Activated naive CD8-positive, alpha-beta T cell treated with anti-CD3 and anti-CD28 coated beads for 36 hours (primary cell): ENCODE results near the gene NEK11. TPM values are rescaled to one million over a fixed set of nuclear protein-coding genes. Genes with fewer than 3 reads are reported as not detected.

Experiments
- DNase-seq: peaks from one replicate; pipeline ENCODE4 v3.0.0; 2021
- H3K27ac Mint-ChIP-seq: one replicate; pipeline ENCODE4 v1.8.0; 2022; ENCODE audit warnings: mild to moderate bottlenecking, moderate library complexity, mixed read lengths
- H3K27me3 Mint-ChIP-seq: one replicate; pipeline ENCODE4 v1.8.0; 2022; ENCODE audit warnings: mild to moderate bottlenecking, mixed read lengths
- H3K36me3 Mint-ChIP-seq: one replicate; pipeline ENCODE4 v1.8.0; 2021; ENCODE audit warnings: mild to moderate bottlenecking, mixed read lengths
- H3K4me1 Mint-ChIP-seq: one replicate; pipeline ENCODE4 v1.8.0; 2021; ENCODE audit warnings: mixed read lengths
- H3K4me3 Mint-ChIP-seq: one replicate; pipeline ENCODE4 v1.8.0; 2022; ENCODE audit warnings: mild to moderate bottlenecking, moderate library complexity, mixed read lengths
- H3K9me3 Mint-ChIP-seq: one replicate; pipeline ENCODE4 v1.8.0; 2022; ENCODE audit warnings: mixed read lengths
- total RNA-seq, 2 experiments: library from RNA; stranded (reverse); gene quantifications; one replicate each; pipeline ENCODE4 v1.2.3, GENCODE V29; 2021

Gene NEK11
- total RNA-seq, 2 experiments from 2014 or later: 0.85 to 2.1 TPM

DNA sequence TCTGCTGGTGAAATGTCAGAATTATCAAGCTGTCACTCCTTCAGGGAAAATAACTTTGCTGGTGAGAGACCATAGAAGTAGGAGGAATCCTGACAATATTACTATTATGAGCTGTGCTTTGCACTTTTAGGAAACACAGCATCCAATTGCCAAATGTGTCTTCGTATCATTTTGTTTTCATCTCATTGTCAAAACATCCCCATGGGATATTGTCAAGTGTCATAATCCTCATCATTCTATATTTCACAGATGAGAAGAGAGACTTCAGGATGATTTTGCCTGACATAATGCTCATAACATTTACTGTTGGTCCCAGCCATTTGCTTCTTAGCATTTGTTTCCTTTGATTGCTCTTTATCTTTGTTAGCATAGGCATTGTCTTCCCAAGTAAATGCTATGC, 234.4 kb downstream of the NEK11 start:
- H3K4me3 Mint-ChIP-seq: no peak overlapping the region
- H3K4me1 Mint-ChIP-seq: no peaks in the 10 kb centered on the region
- H3K27me3 Mint-ChIP-seq: no peaks in the 10 kb centered on the region
- H3K9me3 Mint-ChIP-seq: peaks cover 16% of the 10 kb centered on the region
- DNase-seq: no peak
- no peaks in the 10 kb centered on the region for H3K36me3 Mint-ChIP-seq
- H3K27ac Mint-ChIP-seq: no peak overlapping the region

DNA sequence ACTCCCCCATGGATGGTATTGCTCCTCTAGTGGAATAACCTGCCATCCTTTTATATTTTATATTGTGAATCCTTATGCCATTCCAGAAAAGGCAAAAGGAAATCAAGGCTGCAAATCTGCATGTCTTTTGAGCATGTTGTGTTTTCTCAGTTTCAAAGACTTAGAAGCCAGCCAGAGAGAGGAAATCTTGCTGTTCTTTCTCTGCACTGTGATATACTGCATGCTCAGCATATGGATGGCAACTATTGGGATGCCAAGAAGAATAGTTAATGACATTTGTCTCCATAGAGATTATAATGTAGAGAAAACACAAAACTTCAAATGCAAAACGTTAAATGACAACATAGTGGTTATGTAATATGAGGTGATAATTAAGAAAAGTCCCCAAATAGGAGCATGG, 248.9 kb downstream of the NEK11 start:
- Mint-ChIP-seq H3K4me1 (no peaks in the 10 kb centered on the region), H3K27me3 (no peaks in the 10 kb centered on the region), H3K36me3 (no peaks in the 10 kb centered on the region), H3K4me3 (no peak overlapping the region), H3K9me3 (no peaks in the 10 kb centered on the region), H3K27ac (no peak overlapping the region)
- no peak for DNase-seq

DNA sequence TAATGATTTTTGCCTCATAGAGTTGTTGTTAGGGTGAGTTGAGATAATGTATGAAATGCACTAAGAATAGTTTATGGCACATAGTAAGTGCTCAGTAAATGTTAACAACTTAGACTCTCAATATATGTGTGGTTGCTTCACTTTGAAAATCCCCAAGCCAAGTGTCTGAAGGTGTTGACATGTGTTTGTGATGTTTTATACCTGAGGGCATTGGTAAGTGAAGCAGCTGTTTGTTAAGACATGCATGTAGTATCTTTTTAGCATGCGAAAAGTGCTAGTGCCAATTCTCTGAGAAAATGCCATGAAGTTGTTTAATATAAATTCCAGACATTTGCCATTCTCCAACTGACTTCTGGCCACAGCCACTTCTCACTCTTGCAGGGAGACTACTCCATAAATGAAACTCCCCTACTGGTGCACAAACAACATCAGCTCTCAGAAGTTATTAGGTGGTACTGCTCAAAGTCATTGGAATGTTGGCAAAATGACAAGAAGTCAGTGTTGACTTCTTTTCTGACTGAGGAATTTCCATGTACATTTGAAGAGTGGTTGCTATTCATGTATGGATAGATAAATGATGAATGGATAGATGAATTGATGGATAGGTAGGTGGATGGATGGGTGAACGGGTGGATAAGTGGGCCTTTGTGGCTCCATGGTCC, 251.3 kb downstream of the NEK11 start:
- Mint-ChIP-seq H3K4me1 (no peaks in the 10 kb centered on the region), H3K27ac (no peak overlapping the region), H3K27me3 (no peaks in the 10 kb centered on the region), H3K9me3 (no peaks in the 10 kb centered on the region), H3K4me3 (no peak overlapping the region), H3K36me3 (no peaks in the 10 kb centered on the region)
- DNase-seq: no peak

GRCh38 chr3:131279577-131279976, 252.9 kb downstream of the NEK11 start:
- no peak for DNase-seq
- Mint-ChIP-seq H3K9me3 (no peaks in the 10 kb centered on the region), H3K27me3 (no peaks in the 10 kb centered on the region), H3K4me1 (no peaks in the 10 kb centered on the region), H3K4me3 (no peak overlapping the region), H3K27ac (no peak overlapping the region), H3K36me3 (no peaks in the 10 kb centered on the region)

GRCh38 chr3:131282379-131282778, 255.7 kb downstream of the NEK11 start:
- Mint-ChIP-seq H3K9me3 (no peaks in the 10 kb centered on the region), H3K4me1 (no peaks in the 10 kb centered on the region), H3K27ac (no peak overlapping the region), H3K4me3 (no peak overlapping the region), H3K36me3 (no peaks in the 10 kb centered on the region), H3K27me3 (no peaks in the 10 kb centered on the region)
- DNase-seq: no peak

GRCh38 chr3:131282967-131283366, 256.3 kb downstream of the NEK11 start:
- Mint-ChIP-seq H3K4me1 (no peaks in the 10 kb centered on the region), H3K27ac (no peak overlapping the region), H3K4me3 (no peak overlapping the region), H3K36me3 (no peaks in the 10 kb centered on the region), H3K27me3 (no peaks in the 10 kb centered on the region), H3K9me3 (no peaks in the 10 kb centered on the region)
- no peak for DNase-seq

DNA sequence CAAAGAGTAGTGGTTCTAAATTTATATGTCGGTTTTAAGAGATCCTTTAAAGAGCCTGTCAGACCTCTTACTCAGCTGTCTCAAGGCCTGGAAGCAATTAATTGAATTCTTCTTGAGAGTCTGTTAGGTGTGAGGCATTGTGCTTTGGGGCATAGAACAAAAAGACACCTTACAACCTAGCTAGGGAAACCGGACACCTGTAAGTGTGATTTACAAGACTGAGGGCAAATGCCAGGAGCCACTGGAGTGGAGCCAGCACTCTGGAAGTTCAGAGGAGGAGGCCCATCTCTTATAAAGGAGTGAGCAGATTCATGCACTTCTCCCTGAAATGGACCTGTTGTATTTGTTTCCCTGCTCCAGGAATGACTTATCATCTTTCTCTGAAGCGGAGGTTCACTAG, 257.2 kb downstream of the NEK11 start:
- Mint-ChIP-seq H3K4me3 (no peak overlapping the region), H3K27ac (no peak overlapping the region), H3K9me3 (peaks cover under 1% of the 10 kb centered on the region), H3K4me1 (no peaks in the 10 kb centered on the region), H3K27me3 (no peaks in the 10 kb centered on the region), H3K36me3 (no peaks in the 10 kb centered on the region)
- DNase-seq: no peak

- H3K4me3 Mint-ChIP-seq: no peak overlapping the region
- H3K27ac Mint-ChIP-seq: no peak overlapping the region
- peaks cover 4% of the 10 kb centered on the region for H3K9me3 Mint-ChIP-seq
- DNase-seq: no peak
- H3K4me1 Mint-ChIP-seq: no peaks in the 10 kb centered on the region
- no peaks in the 10 kb centered on the region for H3K36me3 Mint-ChIP-seq
- no peaks in the 10 kb centered on the region for H3K27me3 Mint-ChIP-seq
Observed at GRCh38 chr3:131284302-131284701, 257.6 kb downstream of the NEK11 start.

GRCh38 chr3:131285456-131285855, 258.8 kb downstream of the NEK11 start:
- H3K9me3 Mint-ChIP-seq: peaks cover 4% of the 10 kb centered on the region
- no peaks in the 10 kb centered on the region for H3K27me3 Mint-ChIP-seq
- no peaks in the 10 kb centered on the region for H3K4me1 Mint-ChIP-seq
- H3K4me3 Mint-ChIP-seq: no peak overlapping the region
- no peaks in the 10 kb centered on the region for H3K36me3 Mint-ChIP-seq
- DNase-seq: no peak
- H3K27ac Mint-ChIP-seq: no peak overlapping the region

DNA sequence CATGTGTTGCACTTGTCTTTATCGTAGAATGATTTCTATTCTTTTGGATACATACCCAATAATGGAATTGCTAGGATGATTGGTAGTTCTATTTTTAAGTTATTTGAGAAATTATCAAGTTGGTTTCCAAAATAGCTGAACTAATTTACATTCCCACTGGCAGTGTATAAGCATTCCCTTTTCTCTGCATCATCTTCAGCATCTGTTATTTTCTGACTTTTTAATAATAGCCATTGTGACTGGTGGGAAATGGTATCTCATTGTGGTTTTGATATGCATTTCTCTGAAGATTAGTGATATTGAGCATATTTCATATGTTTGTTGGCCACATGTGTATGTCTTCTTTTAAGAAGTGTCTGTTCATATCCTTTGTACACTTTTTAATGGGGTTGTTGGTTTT, 273.2 kb downstream of the NEK11 start:
- peaks cover 3% of the 10 kb centered on the region for H3K9me3 Mint-ChIP-seq
- H3K36me3 Mint-ChIP-seq: no peaks in the 10 kb centered on the region
- DNase-seq: no peak
- H3K27me3 Mint-ChIP-seq: no peaks in the 10 kb centered on the region
- H3K4me3 Mint-ChIP-seq: no peak overlapping the region
- H3K4me1 Mint-ChIP-seq: no peaks in the 10 kb centered on the region
- H3K27ac Mint-ChIP-seq: no peak overlapping the region

DNA sequence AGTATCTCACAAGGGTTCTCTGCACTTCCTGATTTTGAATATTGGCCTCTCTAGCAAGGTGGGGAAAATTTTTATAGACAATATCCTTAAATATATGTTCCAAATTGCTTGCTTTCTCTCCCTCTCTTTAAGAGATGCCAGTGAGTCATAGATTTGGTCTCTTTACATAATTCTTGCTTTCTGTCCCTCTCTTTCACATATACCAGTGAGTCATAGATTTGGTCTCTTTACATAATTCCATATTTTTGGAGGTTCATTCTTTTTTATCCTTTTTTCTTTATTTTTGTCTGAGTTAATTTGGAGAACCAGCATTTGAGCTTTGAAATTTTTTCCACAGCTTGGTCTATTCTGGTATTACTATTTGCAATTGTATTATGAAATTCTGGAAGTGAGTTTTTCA, 277.2 kb downstream of the NEK11 start:
- no peaks in the 10 kb centered on the region for H3K9me3 Mint-ChIP-seq
- H3K36me3 Mint-ChIP-seq: no peaks in the 10 kb centered on the region
- H3K4me1 Mint-ChIP-seq: no peaks in the 10 kb centered on the region
- H3K4me3 Mint-ChIP-seq: no peak overlapping the region
- peaks cover 7% of the 10 kb centered on the region for H3K27me3 Mint-ChIP-seq
- no peak for DNase-seq
- no peak overlapping the region for H3K27ac Mint-ChIP-seq

- Mint-ChIP-seq H3K27me3 (peaks cover 7% of the 10 kb centered on the region), H3K36me3 (no peaks in the 10 kb centered on the region), H3K4me3 (no peak overlapping the region), H3K4me1 (no peaks in the 10 kb centered on the region), H3K9me3 (no peaks in the 10 kb centered on the region), H3K27ac (no peak overlapping the region)
- DNase-seq: no peak
Observed at GRCh38 chr3:131304890-131305289, 278.2 kb downstream of the NEK11 start.

- Mint-ChIP-seq H3K4me3 (no peak overlapping the region), H3K27ac (no peak overlapping the region), H3K4me1 (no peaks in the 10 kb centered on the region), H3K27me3 (peaks cover 7% of the 10 kb centered on the region), H3K9me3 (no peaks in the 10 kb centered on the region), H3K36me3 (no peaks in the 10 kb centered on the region)
- no peak for DNase-seq
Observed at GRCh38 chr3:131306242-131306641, 279.6 kb downstream of the NEK11 start.

DNA sequence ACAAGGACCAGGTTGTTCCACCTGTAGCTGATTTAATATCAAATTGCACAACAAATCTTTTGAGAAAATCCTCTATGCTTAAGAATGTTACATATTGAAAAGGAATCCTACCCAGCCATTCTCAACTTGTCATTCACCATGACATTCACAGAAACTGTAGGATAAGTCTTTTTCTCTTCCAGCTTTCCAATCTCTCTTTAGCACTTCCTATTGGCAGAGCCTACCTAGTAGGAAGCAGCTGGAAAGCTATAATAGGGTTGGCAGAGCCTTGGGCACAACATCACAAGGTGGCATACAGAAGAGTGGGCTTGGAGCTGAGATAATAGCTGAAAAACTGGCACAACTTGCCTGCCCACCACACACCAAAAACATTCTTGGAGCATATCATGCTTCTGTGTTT, 287.6 kb downstream of the NEK11 start:
- DNase-seq: no peak
- Mint-ChIP-seq H3K36me3 (no peaks in the 10 kb centered on the region), H3K9me3 (no peaks in the 10 kb centered on the region), H3K27me3 (peaks cover 13% of the 10 kb centered on the region), H3K4me3 (no peak overlapping the region), H3K27ac (no peak overlapping the region), H3K4me1 (no peaks in the 10 kb centered on the region)

- DNase-seq: no peak
- Mint-ChIP-seq H3K9me3 (no peaks in the 10 kb centered on the region), H3K36me3 (no peaks in the 10 kb centered on the region), H3K27ac (no peak overlapping the region), H3K4me3 (no peak overlapping the region), H3K27me3 (peaks cover 13% of the 10 kb centered on the region), H3K4me1 (no peaks in the 10 kb centered on the region)
Observed at GRCh38 chr3:131315162-131315561, 288.5 kb downstream of the NEK11 start.

DNA sequence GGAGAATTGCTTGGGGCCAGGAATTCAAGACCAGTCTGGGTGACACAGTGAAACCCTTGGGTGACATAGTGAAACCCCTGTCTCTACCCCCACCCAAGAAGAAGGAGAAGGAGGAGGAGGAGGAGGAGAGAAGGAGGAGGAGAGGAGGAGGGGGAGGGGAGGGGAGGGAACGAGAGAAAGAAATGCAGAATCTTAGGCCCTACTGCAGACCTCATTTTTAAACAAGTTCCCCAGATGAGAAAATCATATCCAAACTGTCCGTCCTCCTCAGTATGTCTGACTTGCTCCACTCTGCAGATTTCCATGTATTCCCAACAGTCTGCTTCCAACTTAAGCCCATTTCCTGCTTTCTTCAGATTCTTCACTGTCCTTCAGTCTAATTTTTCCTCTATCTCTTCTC, 291.0 kb downstream of the NEK11 start:
- Mint-ChIP-seq H3K27me3 (peaks cover 13% of the 10 kb centered on the region), H3K27ac (no peak overlapping the region), H3K36me3 (no peaks in the 10 kb centered on the region), H3K4me1 (no peaks in the 10 kb centered on the region), H3K9me3 (no peaks in the 10 kb centered on the region), H3K4me3 (no peak overlapping the region)
- no peak for DNase-seq
